Measurements from ENCODE around the gene PDCD4.
"Not testable (repeated sequence)": the region's sequence is repeated elsewhere in the genome, so short reads cannot be mapped to it uniquely, and the experiment has no call there.

PDCD4 gene

DNA sequence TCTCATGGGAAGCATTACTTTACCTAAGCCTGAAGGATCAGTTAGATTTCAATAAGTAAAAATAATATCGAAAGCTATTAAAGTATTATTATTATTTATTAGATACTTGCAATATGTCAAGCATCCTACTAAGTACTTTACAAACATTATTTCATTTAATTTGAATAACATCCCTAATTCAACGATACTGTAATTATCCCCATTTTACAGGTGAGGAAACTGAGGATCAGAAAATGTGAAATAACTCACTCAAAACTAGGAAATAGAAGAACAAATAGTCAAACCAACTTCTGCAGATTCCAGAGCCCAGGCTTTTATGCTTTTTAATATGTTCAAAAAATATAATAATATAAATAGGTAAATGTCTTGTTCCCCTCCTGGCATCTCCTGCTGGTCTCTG, 10.3 kb upstream of the PDCD4 start:
- DNase-seq (ENCODE audit: low read depth), result no peak

DNA sequence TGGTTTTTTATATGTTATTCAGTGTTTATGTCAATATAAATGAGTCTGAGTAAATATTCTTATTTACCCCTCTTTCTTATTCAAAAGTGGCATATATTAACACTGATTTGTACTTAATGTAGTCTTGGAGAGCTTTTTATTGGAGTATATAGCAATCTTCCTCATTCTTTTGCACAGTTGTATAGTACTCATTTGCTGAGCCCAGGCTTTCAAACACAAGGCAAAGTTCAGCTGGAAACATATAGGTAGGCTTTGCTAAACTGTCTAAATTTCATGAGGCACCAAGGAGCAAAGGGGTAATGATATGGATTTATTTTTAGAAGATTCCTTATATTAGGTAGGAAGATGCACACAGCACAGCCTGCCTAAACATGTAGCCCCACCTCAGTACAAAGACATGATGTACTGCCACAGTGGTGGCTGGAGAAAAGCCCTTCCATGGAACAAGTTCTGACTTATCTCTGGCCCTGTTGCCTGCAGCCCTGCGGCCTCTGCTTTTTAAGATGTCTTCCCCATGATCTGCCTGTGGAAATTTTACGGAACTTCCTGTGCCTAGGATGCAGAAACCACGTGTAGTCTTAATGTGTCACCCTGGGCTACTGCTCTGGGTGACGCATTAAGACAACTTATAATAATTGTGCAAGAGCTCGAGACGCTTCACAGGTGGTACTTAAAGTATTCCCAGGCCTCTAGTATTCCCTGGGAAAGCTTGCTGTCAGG, 9.6 kb upstream of the PDCD4 start:
- no peak for DNase-seq (ENCODE audit: low read depth)

DNA sequence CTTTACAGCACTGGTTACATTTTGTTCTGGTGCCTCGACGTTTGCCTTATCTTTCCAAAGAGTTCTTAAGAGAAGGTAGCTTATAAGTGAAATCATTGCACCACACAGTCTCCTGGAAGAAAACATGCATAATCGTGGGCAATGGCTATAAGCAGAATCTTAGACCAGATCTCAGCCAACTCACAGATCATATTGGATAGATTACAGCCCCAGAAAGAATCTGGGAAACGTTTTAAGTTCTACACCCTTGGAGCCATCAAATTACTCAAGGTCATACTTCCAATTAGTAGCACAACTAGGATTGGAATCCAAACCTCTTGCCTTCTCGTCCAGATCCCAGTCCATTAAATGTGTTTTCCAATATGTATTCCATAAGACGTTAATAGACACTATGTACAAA, 8.8 kb upstream of the PDCD4 start:
- DNase-seq (ENCODE audit: low read depth), result no peak

DNA sequence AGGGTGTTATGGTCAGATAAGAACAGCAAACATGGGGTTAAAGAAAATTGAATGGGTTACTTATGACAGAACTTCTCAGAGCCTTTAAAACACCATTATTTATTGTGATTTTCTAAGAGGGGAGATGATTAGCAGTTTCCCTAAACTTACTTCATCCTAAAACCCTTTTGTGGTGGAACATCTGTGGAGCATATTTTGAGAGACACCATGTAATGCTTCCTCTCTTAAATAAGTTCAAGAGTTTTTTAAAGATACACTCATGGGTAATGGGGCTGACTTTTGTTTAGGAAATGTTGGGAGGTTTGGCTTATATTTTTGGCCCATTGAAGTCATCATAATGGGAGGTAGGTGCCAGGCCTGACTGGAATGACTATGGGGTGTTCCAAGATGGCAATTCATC, 8.4 kb upstream of the PDCD4 start:
- no peak for DNase-seq (ENCODE audit: low read depth)

DNA sequence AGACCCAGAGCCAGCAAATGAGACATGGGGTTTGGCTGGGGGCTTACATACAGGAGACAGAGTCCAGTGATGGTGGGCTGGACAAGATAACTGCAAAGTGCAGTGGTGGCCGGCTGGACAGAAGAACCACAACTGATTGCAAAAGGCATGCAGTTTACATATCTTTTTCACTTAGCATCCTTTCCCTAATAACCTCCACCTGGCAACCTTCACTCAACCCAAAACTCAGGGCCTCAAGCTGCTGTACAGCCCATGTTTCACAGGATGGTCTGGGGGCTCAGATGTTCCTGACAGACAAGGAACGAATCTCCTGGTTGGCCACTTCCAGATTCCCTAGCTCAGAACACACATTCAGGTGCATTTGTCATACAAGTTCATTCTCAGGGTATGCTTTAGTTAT, 7.8 kb upstream of the PDCD4 start:
- no peak for DNase-seq (ENCODE audit: low read depth)

DNA sequence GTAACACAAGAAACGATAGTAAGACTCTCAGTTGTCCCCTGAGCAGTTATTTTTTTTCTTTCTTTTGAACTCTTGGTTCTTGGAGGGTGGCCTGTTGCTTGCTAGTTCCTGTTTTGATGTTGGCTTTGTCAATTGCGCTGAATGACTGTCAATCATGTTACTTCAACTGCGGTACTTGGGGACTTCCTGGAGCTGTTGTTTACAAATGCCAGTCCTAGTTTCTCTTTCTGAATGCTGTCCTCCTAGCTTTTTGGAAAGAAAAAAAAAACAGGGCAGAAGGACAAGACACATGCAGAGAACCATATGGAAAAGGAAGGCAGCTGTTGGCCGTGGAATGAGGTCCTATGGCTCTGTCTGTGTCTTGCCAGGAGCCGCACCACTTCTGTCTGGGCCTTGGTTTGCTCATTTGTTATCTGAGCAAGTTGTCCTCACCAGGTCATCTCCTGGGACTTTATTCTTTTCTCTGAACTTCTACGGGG, 7.0 kb upstream of the PDCD4 start:
- no peak for DNase-seq (ENCODE audit: low read depth)

DNA sequence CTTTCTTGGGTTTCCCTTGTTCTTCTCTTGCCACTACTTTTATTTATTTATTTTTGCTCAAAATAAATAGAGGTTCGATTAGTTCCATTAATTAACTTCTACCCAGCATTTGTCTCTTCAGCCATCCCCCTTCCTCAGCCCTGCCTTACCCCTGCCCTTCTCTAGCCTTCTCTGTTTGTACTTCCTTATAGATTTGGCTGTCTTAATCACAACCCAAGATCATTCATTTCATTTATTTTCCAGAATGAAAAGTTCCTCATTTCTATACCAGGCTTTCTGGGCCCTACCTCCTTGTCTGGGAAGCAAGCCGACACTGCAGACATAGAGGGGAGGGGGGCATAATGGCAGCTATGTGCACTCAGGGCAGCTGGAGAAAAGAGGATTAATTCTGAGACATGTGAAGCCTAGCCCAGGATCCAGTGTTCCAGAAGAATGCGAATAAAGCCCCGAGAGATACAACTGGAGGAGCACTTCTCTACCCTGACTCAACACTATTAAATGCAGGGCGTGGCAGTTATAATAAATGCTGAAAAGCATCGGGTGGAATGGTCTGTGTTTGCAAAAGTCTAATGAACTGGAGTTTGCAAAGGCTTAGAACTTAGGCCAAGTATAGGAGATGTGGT, 6.4 kb upstream of the PDCD4 start:
- DNase-seq (ENCODE audit: low read depth), result no peak

DNA sequence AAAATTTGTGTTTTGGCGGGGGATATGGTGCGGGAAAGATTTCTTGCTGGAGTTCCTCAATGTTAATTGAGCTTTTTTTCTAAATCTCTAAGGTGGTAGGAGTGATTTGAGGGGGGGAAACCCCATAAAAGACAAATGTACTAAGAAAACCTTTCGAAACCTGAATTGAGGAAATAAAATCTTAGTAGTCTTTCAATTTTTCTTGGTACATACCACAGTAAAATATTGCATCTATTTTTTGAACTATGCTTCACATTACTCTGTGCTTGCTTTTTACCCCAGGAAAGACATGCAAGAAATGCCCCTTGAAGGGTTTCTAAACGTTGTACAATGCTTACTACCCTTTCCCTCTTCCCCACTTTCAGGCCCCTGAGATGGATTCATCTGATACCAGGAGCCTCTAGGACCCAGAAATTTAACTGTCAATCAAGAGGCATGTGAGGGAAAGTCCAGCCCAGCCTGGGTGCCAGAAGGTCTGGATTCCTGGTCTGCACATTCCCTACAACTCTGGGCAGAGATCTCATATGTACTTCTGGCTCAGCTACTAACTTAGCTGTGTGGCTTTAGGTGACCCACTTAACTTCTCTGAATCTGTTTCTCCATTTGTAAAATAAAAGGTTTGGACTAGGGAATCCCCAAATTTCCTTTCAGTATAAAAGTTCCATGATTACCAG, 5.8 kb upstream of the PDCD4 start:
- DNase-seq (ENCODE audit: low read depth), result no peak

DNA sequence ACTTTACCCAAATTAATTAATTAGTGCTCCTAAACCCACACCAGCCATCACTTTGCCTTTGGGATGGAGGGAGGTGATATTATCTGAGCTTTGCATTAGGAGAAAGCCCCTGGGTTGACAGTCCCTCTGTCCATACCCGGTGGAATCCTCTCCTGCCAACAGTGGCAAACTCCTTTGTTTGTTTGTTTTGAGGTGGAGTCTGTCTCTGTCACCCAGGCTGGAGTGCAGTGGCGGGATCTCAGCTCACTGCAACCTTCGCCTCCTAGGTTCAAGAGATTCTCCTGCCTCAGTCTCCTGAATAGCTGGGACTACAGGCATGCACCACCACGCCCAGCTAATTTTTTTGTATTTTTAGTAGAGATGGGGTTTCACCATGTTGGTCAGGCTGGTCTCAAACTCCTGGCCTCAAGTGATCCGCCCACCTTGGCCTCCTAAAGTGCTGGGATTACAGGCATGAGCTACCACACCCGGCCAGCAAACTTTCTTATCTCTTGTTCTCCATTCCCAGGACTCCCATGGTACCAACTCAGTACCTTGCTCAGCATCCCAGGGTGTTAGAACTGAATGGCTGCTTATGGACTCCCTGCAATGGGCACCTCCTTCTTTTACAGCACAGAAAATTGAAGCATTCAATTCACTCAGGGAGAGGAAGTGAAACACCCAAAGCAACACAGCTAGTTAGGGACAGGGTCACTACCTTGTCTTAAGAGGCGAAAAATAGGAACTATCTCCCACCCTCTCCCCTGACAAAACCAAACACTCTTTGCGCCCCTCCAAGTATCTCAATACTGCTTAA, 4.5 kb upstream of the PDCD4 start:
- not testable (repeated sequence) for DNase-seq (ENCODE audit: low read depth)

DNA sequence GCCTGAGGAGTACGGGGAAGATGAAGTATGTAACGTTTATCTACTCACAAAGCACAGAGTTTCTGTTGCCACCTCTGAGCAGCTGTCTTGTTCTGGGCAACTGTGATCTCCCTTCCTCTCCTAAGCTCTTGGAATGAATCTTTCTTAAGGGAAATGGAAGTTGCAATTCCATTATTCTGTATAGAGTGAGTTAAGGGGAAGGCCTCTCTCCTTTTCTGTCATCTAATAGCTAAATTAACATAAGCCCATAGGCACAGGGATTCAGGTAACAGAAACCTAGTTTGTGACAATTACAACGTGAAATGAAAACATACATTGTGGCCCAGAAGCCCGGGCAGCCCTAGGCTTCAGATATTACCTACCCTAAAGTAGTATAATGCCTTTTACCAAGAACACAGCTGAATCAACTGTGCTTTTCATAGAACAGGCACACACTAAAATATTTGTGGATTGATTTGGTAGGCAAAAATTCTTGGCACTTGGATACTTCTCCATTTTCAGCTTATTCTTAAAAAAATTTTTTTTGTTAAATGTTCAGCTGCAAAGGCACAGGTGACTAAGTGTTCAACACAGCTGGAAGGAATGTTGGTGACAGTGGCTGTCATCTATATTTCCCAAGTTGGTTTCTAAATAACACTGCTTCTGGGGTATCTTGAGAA, 3.8 kb upstream of the PDCD4 start:
- no peak for DNase-seq (ENCODE audit: low read depth)

DNA sequence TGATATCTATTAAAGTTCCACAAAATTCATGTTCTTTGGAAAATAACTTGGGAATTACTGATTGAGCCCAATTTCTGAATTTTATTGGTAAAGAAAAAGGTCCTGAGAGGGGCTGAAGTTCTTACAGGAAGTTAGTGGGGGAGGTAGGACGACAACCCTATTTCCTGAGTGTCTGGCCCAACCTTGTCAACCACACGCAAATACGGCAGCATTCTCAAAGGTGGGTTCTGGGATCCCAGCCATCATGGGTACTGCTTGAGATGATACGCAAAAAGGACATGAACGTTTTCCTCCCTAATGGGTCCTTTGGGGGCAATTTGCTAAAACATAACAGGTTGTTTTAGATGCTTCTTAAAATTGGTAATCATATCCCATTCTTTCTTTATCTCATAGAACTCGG, 2.7 kb upstream of the PDCD4 start:
- no peak for DNase-seq (ENCODE audit: low read depth)

DNA sequence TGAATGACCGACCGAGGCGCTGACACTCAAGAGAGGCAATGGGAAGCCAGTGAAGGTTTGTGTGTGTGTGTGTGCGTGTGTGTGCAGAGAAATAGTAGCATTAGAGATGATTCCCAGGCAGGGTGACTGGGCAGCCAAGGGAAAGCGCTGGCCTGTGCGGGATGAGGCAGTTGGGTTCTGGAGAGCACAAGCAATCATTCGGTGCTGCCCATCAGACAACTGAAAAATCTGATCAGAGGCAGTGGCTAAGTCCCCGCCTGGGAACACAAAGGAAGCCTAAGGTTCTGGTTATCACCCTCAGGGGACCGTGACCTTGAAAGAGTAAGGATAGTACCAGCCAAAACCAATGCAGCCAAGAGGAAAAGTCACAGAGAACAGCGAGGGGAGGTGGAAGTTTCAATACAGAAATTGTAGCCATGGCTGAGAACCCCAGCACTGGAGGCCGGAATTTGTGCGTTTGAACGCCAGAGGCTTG, 868 bp upstream of the PDCD4 start:
- DNase-seq (ENCODE audit: low read depth), result no peak

DNA sequence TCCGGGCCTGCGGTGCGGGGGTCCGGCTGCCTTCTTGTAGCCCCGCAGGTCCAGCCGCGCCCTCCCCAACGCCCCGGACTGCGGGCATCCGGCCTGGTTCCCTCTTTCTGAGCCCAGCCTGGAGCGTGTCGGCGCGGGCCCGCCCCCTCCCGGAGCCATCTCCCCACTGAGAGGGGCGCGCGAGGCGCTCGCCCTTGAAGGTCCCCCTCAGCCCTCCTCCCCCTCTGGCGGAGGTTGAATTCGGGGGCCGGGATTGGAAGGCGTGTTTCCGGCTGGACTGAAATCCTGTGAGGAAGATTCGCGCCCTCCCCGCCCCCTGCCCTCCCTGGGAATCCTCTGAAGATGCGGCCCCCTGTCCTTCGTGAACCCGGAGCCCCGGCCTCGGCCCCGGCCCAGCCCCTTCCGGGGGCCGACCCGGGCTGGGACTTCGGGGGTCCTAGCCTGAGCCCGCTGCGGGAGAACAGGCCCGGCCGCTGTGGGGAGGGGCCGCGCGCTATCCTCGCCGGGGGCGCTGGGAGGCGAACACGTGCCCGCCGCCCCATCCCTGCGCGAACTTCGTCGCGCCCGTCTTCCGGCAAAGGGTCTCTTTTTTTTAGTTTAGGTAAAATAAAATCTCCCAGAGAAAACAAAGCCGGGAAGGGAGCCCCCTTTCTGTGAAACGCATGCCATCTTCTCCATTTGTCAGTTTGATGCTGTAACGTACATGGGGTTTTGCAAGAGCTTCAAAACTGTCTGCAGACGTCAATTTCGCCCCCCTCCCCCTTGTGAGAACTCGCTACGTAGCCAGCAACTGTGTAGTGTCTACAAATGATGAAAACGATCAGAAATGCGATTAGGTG, 636 bp downstream of the PDCD4 start:
- DNase-seq (ENCODE audit: low read depth), result peak; percentile 53

DNA sequence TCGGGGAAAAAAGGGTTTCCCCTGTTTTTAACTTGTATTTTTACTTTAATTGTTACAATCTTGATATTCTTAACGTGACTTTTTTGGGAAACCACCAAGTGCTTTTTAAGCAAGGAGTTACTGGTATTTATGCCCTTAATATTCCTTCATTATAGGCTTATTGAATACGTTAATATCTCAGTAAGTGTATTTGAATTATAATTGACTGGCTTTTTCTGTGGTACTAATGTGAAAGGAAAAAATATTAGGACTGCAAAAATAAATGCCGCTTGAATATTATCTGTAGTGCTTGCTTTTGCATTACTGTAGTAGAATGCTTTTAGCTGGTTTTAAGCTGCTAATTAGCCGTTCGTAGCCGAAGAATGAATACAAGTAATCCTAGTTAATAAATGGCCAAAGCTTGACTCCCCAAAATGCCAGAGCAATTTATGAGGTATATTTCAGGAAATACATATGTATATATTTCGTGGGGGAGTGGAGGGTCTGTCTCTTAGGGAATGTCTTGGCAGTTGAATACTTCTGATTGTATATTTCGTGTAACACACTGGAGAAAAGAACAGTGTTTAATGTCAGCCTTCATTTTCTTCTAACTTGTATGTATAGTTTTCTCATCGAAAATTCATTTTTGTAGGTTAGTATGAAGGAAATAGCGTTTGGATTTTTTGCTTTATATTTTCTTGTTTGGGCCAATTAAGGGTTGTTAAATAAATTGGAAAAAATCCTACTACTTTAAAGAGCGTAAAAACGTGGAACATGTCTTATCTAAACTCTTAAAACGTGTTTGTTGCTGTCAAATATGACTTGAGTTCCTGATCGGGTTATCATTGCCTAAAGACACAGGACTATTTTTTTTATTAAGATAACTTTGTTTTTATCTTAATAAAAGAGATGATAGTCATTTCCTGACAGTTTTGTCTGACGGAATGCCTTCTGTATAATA, 1.5 kb downstream of the PDCD4 start:
- DNase-seq (ENCODE audit: low read depth), result no peak

DNA sequence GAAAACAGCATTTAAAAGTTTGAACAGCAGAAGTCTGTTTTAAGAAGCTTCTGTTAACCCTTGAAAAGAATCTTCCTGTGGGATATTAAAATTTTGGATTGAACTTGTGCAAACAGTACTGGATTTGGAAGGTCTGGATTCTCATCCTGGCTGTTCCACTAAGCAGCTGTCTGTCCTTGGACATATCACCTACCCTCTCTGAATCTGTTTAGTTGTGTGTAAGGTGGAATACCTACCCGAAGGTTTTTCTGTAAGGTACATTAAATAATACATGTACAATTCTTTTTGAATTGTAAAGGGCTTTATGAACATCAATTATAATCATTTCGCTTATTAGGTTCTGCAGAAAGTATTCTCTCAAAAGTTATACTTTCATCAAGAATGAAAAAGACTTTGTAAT, 2.2 kb downstream of the PDCD4 start:
- no peak for DNase-seq (ENCODE audit: low read depth)

DNA sequence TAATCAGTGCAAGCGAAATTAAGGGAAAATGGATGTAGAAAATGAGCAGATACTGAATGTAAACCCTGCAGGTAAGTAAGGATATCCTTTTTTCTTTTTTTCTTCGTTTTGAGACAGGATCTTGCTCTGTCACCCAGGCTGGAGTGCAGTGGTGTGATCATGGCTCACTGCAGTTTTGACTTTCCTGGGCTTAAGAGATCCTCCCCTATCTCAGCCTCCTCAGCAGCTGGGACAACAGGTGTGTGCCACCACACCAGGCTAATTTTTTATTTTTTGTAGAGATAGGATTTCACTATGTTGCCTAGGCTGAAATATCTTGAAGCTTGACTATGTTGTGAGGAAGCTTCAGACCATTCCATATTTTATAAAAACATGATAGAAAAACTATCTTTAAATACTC, 4.3 kb downstream of the PDCD4 start:
- DNase-seq (ENCODE audit: low read depth), result no peak

DNA sequence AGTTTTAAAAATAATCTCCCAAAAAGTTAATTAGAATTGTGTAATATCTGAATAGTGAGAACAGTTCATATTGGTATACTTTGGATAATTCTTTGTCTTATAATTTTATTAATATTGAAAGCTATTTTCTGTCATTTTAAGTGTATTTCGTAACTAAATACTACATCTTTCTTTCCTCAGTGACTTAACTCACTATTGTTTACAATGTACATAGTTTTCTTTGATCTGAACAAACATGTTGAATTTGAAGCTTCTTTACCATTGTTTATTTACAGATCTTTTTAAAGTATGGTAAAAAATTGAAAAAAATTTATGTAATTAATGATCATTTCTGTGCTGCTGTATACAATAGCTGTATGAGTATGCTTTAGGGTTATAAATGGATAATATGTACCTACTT, 5.1 kb downstream of the PDCD4 start:
- DNase-seq (ENCODE audit: low read depth), result no peak

DNA sequence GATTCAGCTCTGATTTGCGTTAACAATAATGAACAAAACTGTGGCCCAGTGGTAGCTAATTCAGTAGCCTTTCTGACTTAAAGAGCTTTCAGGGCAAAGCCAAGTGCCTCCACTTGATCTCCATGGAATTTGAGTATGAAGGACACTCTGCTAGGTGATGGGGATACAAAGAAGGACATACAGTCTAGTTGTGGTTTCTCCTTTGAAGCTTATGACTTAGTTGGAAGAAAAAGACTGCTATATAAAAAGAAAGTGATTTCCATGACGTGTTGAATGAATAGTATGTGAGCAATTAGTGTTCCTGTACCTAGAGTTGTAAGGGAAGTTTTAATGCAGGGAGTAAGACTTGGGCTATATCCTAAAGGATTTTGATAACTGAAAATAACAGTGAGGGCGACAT, 8.3 kb downstream of the PDCD4 start:
- no peak for DNase-seq (ENCODE audit: low read depth)

DNA sequence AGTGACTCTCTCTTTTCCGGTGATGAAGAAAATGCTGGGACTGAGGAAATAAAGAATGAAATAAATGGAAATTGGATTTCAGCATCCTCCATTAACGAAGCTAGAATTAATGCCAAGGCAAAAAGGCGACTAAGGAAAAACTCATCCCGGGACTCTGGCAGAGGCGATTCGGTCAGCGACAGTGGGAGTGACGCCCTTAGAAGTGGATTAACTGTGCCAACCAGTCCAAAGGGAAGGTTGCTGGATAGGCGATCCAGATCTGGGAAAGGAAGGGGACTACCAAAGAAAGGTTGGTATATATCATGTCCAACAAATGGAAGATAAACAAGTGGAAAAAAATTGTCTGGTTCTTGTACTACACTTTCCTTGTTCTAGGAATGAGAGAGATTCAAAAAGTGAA, 9.5 kb downstream of the PDCD4 start:
- no peak for DNase-seq (ENCODE audit: low read depth)

DNA sequence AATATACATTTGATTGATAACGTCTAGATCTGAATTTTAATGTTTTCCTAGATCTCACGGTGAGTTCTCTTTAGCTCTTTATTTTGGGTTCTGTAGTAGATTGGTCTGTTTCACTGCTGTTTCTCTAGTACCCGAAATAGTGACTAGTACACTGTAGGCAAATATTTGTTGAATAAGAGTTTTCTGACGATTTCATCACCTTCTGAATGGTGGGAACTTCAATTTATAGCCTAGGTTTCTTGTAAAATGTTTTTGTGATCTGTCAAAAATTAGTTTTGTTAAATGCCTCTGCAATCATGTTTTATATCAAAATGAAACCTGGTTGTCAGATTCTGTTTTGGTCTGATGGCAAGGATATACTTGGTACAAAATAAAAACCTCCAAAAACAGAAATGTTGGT, 10.2 kb downstream of the PDCD4 start:
- no peak for DNase-seq (ENCODE audit: low read depth)
